ENCODE measurements around the gene H2AZ1. TPM values are rescaled to one million over a fixed set of nuclear protein-coding genes. Genes with fewer than 3 reads are reported as not detected.
A peak's percentile ranks its signal among the peaks of the same experiment; 100 is the strongest.
"Not testable (repeated sequence)": the region's sequence is repeated elsewhere in the genome, so short reads cannot be mapped to it uniquely, and the experiment has no call there.

H2AZ1 gene
- total RNA-seq, 1 experiment from 2014 or later, result 450 TPM

DNA sequence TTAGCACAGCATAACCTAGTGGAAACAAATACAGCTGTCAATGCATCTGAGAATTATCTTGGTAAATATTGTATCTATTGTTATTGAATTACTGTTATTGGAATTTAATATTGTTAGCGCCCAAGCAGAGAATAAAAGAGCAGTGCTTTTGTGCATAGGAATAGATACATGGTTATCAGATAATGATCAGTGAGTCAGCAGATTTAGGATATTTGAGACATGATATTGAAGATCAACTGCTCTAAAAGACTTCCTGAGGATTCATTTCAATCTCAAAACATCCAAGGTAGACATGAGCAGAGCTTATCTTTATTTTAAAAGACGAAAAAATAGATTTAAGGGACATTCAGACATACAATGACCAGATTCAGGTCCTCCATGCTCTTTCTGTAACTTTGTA is 10.6 kb upstream of the H2AZ1 start:
- H3K4me3 ChIP-seq (ENCODE audit: low read depth in 2 of 2, low read length in 2 of 2), result no peak overlapping the region
- H3K36me3 ChIP-seq (ENCODE audit: control insufficient read depth, insufficient read depth, low read length), result no peaks in the 10 kb centered on the region; the same call in 1 of the 2 replicates
- no peak overlapping the region for H3K27ac ChIP-seq (ENCODE audit: low read length)
- H3K27me3 ChIP-seq (ENCODE audit: control insufficient read depth, insufficient read depth, low read length), result no peaks in the 10 kb centered on the region
- intact Hi-C loops (cut with micrococcal nuclease; ENCODE audit: unreplicated experiment), result no loop called here
- DNase-seq (ENCODE audit: low read depth, low spot score) (no peak), ATAC-seq (no peak)
- POLR2A ChIA-PET, result no interaction called here
- TF ChIP-seq, protein P1, sequence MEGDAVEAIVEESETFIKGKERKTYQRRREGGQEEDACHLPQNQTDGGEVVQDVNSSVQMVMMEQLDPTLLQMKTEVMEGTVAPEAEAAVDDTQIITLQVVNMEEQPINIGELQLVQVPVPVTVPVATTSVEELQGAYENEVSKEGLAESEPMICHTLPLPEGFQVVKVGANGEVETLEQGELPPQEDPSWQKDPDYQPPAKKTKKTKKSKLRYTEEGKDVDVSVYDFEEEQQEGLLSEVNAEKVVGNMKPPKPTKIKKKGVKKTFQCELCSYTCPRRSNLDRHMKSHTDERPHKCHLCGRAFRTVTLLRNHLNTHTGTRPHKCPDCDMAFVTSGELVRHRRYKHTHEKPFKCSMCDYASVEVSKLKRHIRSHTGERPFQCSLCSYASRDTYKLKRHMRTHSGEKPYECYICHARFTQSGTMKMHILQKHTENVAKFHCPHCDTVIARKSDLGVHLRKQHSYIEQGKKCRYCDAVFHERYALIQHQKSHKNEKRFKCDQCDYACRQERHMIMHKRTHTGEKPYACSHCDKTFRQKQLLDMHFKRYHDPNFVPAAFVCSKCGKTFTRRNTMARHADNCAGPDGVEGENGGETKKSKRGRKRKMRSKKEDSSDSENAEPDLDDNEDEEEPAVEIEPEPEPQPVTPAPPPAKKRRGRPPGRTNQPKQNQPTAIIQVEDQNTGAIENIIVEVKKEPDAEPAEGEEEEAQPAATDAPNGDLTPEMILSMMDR (IDR thresholded peaks at IDR 0.05), result no peak
- no peak for TF ChIP-seq SIN3A (IDR thresholded peaks at IDR 0.05; ENCODE audit: borderline replicate concordance, insufficient read depth, low read depth, low read length)
- no peak for TF ChIP-seq POLR2AphosphoS5 (IDR thresholded peaks at IDR 0.05; ENCODE audit: low read depth, low read length)
- TF ChIP-seq, protein P2, sequence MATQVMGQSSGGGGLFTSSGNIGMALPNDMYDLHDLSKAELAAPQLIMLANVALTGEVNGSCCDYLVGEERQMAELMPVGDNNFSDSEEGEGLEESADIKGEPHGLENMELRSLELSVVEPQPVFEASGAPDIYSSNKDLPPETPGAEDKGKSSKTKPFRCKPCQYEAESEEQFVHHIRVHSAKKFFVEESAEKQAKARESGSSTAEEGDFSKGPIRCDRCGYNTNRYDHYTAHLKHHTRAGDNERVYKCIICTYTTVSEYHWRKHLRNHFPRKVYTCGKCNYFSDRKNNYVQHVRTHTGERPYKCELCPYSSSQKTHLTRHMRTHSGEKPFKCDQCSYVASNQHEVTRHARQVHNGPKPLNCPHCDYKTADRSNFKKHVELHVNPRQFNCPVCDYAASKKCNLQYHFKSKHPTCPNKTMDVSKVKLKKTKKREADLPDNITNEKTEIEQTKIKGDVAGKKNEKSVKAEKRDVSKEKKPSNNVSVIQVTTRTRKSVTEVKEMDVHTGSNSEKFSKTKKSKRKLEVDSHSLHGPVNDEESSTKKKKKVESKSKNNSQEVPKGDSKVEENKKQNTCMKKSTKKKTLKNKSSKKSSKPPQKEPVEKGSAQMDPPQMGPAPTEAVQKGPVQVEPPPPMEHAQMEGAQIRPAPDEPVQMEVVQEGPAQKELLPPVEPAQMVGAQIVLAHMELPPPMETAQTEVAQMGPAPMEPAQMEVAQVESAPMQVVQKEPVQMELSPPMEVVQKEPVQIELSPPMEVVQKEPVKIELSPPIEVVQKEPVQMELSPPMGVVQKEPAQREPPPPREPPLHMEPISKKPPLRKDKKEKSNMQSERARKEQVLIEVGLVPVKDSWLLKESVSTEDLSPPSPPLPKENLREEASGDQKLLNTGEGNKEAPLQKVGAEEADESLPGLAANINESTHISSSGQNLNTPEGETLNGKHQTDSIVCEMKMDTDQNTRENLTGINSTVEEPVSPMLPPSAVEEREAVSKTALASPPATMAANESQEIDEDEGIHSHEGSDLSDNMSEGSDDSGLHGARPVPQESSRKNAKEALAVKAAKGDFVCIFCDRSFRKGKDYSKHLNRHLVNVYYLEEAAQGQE (IDR thresholded peaks at IDR 0.05; ENCODE audit: insufficient read depth in 1 of 2, low read depth in 2 of 2, low read length in 1 of 2), result no peak
- no peak for TF ChIP-seq TCF7L2 (IDR thresholded peaks at IDR 0.05; ENCODE audit: low read depth, low read length)
- BruUV-seq (replicated peaks), result no TSS peak
- in situ Hi-C loops (cut with HindIII; ENCODE audit: low pct_unique_long_range_greater_than_20kb, low sequenced_read_pairs), result no loop called here
- no peaks in the 10 kb centered on the region for H3K9me3 ChIP-seq (ENCODE audit: control insufficient read depth, insufficient read depth, low read depth, low read length)
- CTCF ChIA-PET, result no interaction called here
- no peaks in the 10 kb centered on the region for H3K4me1 ChIP-seq (ENCODE audit: control insufficient read depth, insufficient read depth, low read length)

DNA sequence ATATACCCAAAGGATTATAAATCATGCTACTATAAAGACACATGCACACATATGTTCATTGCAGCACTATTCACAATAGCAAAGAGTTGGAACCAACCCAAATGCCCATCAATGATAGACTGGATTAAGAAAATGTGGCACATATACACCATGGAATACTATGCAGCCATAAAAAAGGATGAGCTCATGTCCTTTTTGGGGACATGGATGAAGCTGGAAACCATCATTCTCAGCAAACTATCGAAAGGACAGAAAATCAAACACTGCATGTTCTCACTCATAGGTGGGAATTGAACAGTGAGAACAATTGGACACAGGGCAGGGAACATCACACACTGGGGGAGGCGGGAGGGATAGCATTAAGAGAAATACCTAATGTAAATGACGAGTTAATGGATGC is 8.1 kb upstream of the H2AZ1 start:
- POLR2A ChIA-PET; in situ Hi-C loops (cut with HindIII; ENCODE audit: low pct_unique_long_range_greater_than_20kb, low sequenced_read_pairs); H3K4me1 ChIP-seq (ENCODE audit: control insufficient read depth, insufficient read depth, low read length); ATAC-seq; H3K36me3 ChIP-seq (ENCODE audit: control insufficient read depth, insufficient read depth, low read length); CTCF ChIA-PET; H3K27ac ChIP-seq (ENCODE audit: low read length); H3K27me3 ChIP-seq (ENCODE audit: control insufficient read depth, insufficient read depth, low read length); BruUV-seq (replicated peaks); DNase-seq (ENCODE audit: low read depth, low spot score); H3K9me3 ChIP-seq (ENCODE audit: control insufficient read depth, insufficient read depth, low read depth, low read length); H3K4me3 ChIP-seq (ENCODE audit: low read depth in 2 of 2, low read length in 2 of 2); intact Hi-C loops (cut with micrococcal nuclease; ENCODE audit: unreplicated experiment): not testable (repeated sequence)

DNA sequence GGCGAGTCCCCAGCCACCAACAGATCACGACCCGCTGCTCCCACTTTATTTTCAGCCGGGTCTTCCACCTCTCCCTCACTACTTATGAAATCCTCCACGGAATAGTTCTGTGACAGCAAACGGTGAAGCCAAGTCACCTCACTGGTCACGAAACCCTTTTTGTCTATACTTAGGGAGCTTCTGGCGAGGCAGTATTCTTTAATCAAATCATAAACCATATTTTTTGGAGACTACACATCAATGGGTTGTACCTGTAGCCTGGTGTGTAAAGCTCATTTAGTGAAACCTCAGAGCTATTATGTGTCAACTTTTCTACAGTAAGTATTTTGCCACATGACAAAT is 809 bp upstream of the H2AZ1 start:
- peak overlapping the region; percentile 90 for H3K27ac ChIP-seq (ENCODE audit: low read length)
- CTCF ChIA-PET, result no interaction called here
- POLR2A ChIA-PET, result no interaction called here

More for the DNA sequence above, 809 bp upstream of the H2AZ1 start:
- in situ Hi-C loops (cut with HindIII; ENCODE audit: low pct_unique_long_range_greater_than_20kb, low sequenced_read_pairs), result no loop called here
- no TSS peak for BruUV-seq (replicated peaks)
- Histone ChIP-seq H3K4me1 (ENCODE audit: control insufficient read depth, insufficient read depth, low read length) (peaks cover 11% of the 10 kb centered on the region), H3K4me3 (ENCODE audit: low read depth in 2 of 2, low read length in 2 of 2) (peak overlapping the region; percentile 88 to 90), H3K36me3 (ENCODE audit: control insufficient read depth, insufficient read depth, low read length) (peaks cover 10% of the 10 kb centered on the region), H3K9me3 (ENCODE audit: control insufficient read depth, insufficient read depth, low read depth, low read length) (no peaks in the 10 kb centered on the region), H3K27me3 (ENCODE audit: control insufficient read depth, insufficient read depth, low read length) (no peaks in the 10 kb centered on the region)
- no peak for DNase-seq (ENCODE audit: low read depth, low spot score)
- no peak for ATAC-seq
- intact Hi-C loops (cut with micrococcal nuclease; ENCODE audit: unreplicated experiment), result no loop called here
- TF ChIP-seq TCF7L2 (IDR thresholded peaks at IDR 0.05; ENCODE audit: low read depth, low read length), result no peak
- TF ChIP-seq POLR2AphosphoS5 (IDR thresholded peaks at IDR 0.05; ENCODE audit: low read depth, low read length), result no peak
- TF ChIP-seq SIN3A (IDR thresholded peaks at IDR 0.05; ENCODE audit: borderline replicate concordance, insufficient read depth, low read depth, low read length), result no peak

All from Panc1 (cell line).